SU-DHL-6 (cell line): ENCODE measurements around the gene AMMECR1L.

Source experiments
- H2AFZ ChIP-seq: fragments of 200-600 bp; sonication (generic); 2 replicates; pipeline ENCODE4 v1.6.1; 2014; ENCODE audit warnings: low read depth, mild to moderate bottlenecking, moderate library complexity, mixed read lengths, antibody characterized with exemption, low read length; ENCODE audit not compliant: severe bottlenecking
- H3F3A ChIP-seq: fragments of 200-600 bp; shearing (Covaris generic); 2 replicates; pipeline ENCODE4 v1.6.0; 2016; ENCODE audit warnings: antibody characterized with exemption, mild to moderate bottlenecking; ENCODE audit not compliant: insufficient read depth
- H3K27ac ChIP-seq: fragments of 200-600 bp; sonication (generic); 2 replicates; pipeline ENCODE4 v1.5.1; 2016; ENCODE audit warnings: low read depth, mild to moderate bottlenecking, low read length, moderate library complexity, mixed read lengths
- H3K27me3 ChIP-seq: fragments of 200-600 bp; sonication (generic), shearing (Covaris generic); 2 replicates; pipeline ENCODE4 v1.6.0; 2014; ENCODE audit warnings: mild to moderate bottlenecking, low read length
- H3K36me3 ChIP-seq: fragments of 200-600 bp; sonication (generic); 2 replicates; pipeline ENCODE4 v1.6.1; 2014; ENCODE audit warnings: mild to moderate bottlenecking, low read length, mixed read lengths
- H3K4me2 ChIP-seq: fragments of 300-600, 200-600 bp; shearing (Covaris generic), sonication (generic); 2 replicates; pipeline ENCODE4 v1.6.0; 2014; ENCODE audit warnings: low read length, low read depth, mild to moderate bottlenecking; ENCODE audit not compliant: poor library complexity, severe bottlenecking
- H3K4me3 ChIP-seq: fragments of 200-600 bp; sonication (generic); 2 replicates; pipeline ENCODE4 v1.5.1; 2014; ENCODE audit warnings: antibody characterized with exemption, low read length, mild to moderate bottlenecking, mixed read lengths; ENCODE audit not compliant: insufficient read depth, poor library complexity, severe bottlenecking
- H3K79me2 ChIP-seq: fragments of 200-600 bp; sonication (generic); 2 replicates; pipeline ENCODE4 v1.6.1; 2014; ENCODE audit warnings: mild to moderate bottlenecking, low read length, moderate library complexity; ENCODE audit not compliant: insufficient read depth
- H3K9ac ChIP-seq: fragments of 200-600 bp; sonication (generic); 2 replicates; pipeline ENCODE4 v1.7.0; 2014; ENCODE audit warnings: mild to moderate bottlenecking, low read length
- H3K9me2 ChIP-seq: fragments of 200-600 bp; sonication (generic); replicated peaks from 2 replicates; pipeline ENCODE4 v1.6.1; 2014; ENCODE audit warnings: low read length; ENCODE audit not compliant: insufficient read depth
- H3K9me3 ChIP-seq: fragments of 200-600 bp; sonication (generic); 2 replicates; pipeline ENCODE4 v1.6.1; 2014; ENCODE audit warnings: low read length, mixed read lengths; ENCODE audit not compliant: insufficient read depth
- H4K20me1 ChIP-seq: fragments of 200-600 bp; sonication (generic); 2 replicates; pipeline ENCODE4 v1.6.1; 2014; ENCODE audit warnings: low read depth, mild to moderate bottlenecking, antibody characterized with exemption, low read length, moderate library complexity, mixed read lengths
- CTCF ChIP-seq: fragments of 200-600 bp; sonication (generic); IDR thresholded peaks from one replicate; pipeline ENCODE4 v1.5.1; 2017; ENCODE audit warnings: antibody characterized with exemption, mild to moderate bottlenecking, low read length, moderate library complexity; ENCODE audit not compliant: insufficient read depth, poor library complexity, severe bottlenecking
- EZH2phosphoT487 ChIP-seq: fragments of 200-600 bp; sonication (generic), shearing (Covaris generic); conservative IDR thresholded peaks from 2 replicates; pipeline ENCODE4 v1.6.1; 2018; ENCODE audit warnings: mild to moderate bottlenecking, antibody characterized with exemption, low read length, moderate library complexity, mixed read lengths

AMMECR1L gene

GRCh38 chr2:127877136-127877535 lies 8.6 kb downstream of the AMMECR1L start:
- Histone ChIP-seq H3F3A (no peaks in the 10 kb centered on the region; the same call in 1 of the 2 replicates), H2AFZ (no peak overlapping the region), H4K20me1 (no peaks in the 10 kb centered on the region), H3K4me3 (no peak overlapping the region), H3K9ac (no peak overlapping the region), H3K36me3 (0 out of 2 replicates have a peak, but pooled peaks cover under 1% of the 10 kb centered on the region), H3K4me2 (no peak overlapping the region), H3K27ac (no peak overlapping the region), H3K9me3 (no peaks in the 10 kb centered on the region), H3K9me2 (no peaks in the 10 kb centered on the region), H3K79me2 (peaks cover 81% of the 10 kb centered on the region), H3K27me3 (no peaks in the 10 kb centered on the region)
- no peak for TF ChIP-seq CTCF
- no peak for TF ChIP-seq EZH2phosphoT487

GRCh38 chr2:127874378-127875269 lies 11.1 kb downstream of the AMMECR1L start:
- peaks cover 56% of the 10 kb centered on the region for H3K79me2 ChIP-seq
- H4K20me1 ChIP-seq: no peaks in the 10 kb centered on the region
- H3F3A ChIP-seq: no peaks in the 10 kb centered on the region
- H3K9me2 ChIP-seq: no peaks in the 10 kb centered on the region
- no peak overlapping the region for H3K4me3 ChIP-seq
- TF ChIP-seq CTCF: no peak
- TF ChIP-seq EZH2phosphoT487: no peak
- no peak overlapping the region for H2AFZ ChIP-seq
- H3K27me3 ChIP-seq: no peaks in the 10 kb centered on the region
- 0 out of 2 replicates have a peak, but pooled peaks cover 3% of the 10 kb centered on the region for H3K36me3 ChIP-seq
- H3K4me2 ChIP-seq: no peak overlapping the region
- no peak overlapping the region for H3K9ac ChIP-seq
- H3K27ac ChIP-seq: no peak overlapping the region
- H3K9me3 ChIP-seq: no peaks in the 10 kb centered on the region

- no peak overlapping the region for H3K4me2 ChIP-seq
- no peak overlapping the region for H3K27ac ChIP-seq
- no peaks in the 10 kb centered on the region for H3K27me3 ChIP-seq
- H3K9ac ChIP-seq: no peak overlapping the region
- H2AFZ ChIP-seq: no peak overlapping the region
- no peaks in the 10 kb centered on the region for H3F3A ChIP-seq
- 0 out of 2 replicates have a peak, but pooled peaks cover 3% of the 10 kb centered on the region for H3K36me3 ChIP-seq
- no peak overlapping the region for H3K4me3 ChIP-seq
- no peaks in the 10 kb centered on the region for H3K9me3 ChIP-seq
- H3K79me2 ChIP-seq: peaks cover 47% of the 10 kb centered on the region
- TF ChIP-seq CTCF: no peak
- TF ChIP-seq EZH2phosphoT487: no peak
- H4K20me1 ChIP-seq: no peaks in the 10 kb centered on the region
- H3K9me2 ChIP-seq: no peaks in the 10 kb centered on the region
Measured at GRCh38 chr2:127873707-127874303, 12.0 kb downstream of the AMMECR1L start.
